Embryonic facial prominence (tissue), 1 donor: Measurements from ENCODE around the gene TBC1D1.

Experiments used
- DNase-seq: peaks from one replicate; pipeline ENCODE4 v3.0.0-alpha.2; 2016; ENCODE audit errors: extremely low spot score

TBC1D1 gene

GRCh38 chr4:38049545-38050170 lies 158.8 kb downstream of the TBC1D1 start:
- no peak for DNase-seq

- no peak for DNase-seq
Observed at GRCh38 chr4:38050560-38051350, 159.9 kb downstream of the TBC1D1 start.

GRCh38 chr4:38055566-38055965 lies 164.7 kb downstream of the TBC1D1 start:
- DNase-seq = no peak

- no peak for DNase-seq
Observed at GRCh38 chr4:38056011-38056685, 165.3 kb downstream of the TBC1D1 start.

GRCh38 chr4:38058151-38058550 lies 167.3 kb downstream of the TBC1D1 start:
- DNase-seq = no peak

GRCh38 chr4:38060829-38061431 lies 170.0 kb downstream of the TBC1D1 start:
- no peak for DNase-seq

GRCh38 chr4:38062088-38062775 lies 171.3 kb downstream of the TBC1D1 start:
- DNase-seq = peak; percentile 33

GRCh38 chr4:38062776-38063097 lies 171.9 kb downstream of the TBC1D1 start:
- no peak for DNase-seq

GRCh38 chr4:38065176-38065575 lies 174.3 kb downstream of the TBC1D1 start:
- DNase-seq = no peak

- DNase-seq = no peak
Observed at GRCh38 chr4:38065900-38066299, 175.0 kb downstream of the TBC1D1 start.

GRCh38 chr4:38067499-38067898 lies 176.6 kb downstream of the TBC1D1 start:
- DNase-seq = no peak

- no peak for DNase-seq
Observed at GRCh38 chr4:38068107-38068506, 177.2 kb downstream of the TBC1D1 start.

- DNase-seq = no peak
Observed at GRCh38 chr4:38069271-38069760, 178.4 kb downstream of the TBC1D1 start.

- DNase-seq = no peak
Observed at GRCh38 chr4:38071801-38072431, 181.0 kb downstream of the TBC1D1 start.

- no peak for DNase-seq
Observed at GRCh38 chr4:38072578-38072977, 181.7 kb downstream of the TBC1D1 start.

- DNase-seq = no peak
Observed at GRCh38 chr4:38073596-38074234, 182.8 kb downstream of the TBC1D1 start.

GRCh38 chr4:38075370-38076152 lies 184.7 kb downstream of the TBC1D1 start:
- DNase-seq = no peak

GRCh38 chr4:38076153-38076669 lies 185.3 kb downstream of the TBC1D1 start:
- no peak for DNase-seq

GRCh38 chr4:38077791-38078489 lies 187.1 kb downstream of the TBC1D1 start:
- no peak for DNase-seq
